ENCODE results near the gene SPATA20. TPM values are rescaled to one million over a fixed set of nuclear protein-coding genes. Genes with fewer than 3 reads are reported as not detected.
A peak's percentile ranks its signal among the peaks of the same experiment; 100 is the strongest.

The SPATA20 gene
- total RNA-seq, 2 experiments from 2014 or later, result 31.3 to 33.1 TPM

- H3K4me3 Mint-ChIP-seq, result no peak overlapping the region
- POLR2A ChIA-PET, result no interaction called here
- peaks cover 18% of the 10 kb centered on the region for H3K27me3 Mint-ChIP-seq
Measured at GRCh38 chr17:50604513-50604912, 57.5 kb downstream of the SPATA20 start.

GRCh38 chr17:50605429-50605828 lies 58.5 kb downstream of the SPATA20 start:
- ATAC-seq (ENCODE audit: low read depth), result no peak

More at GRCh38 chr17:50604513-50604912, 57.5 kb downstream of the SPATA20 start:
- Mint-ChIP-seq H3K9me3 (no peaks in the 10 kb centered on the region), H3K27ac (no peak overlapping the region), H3K4me1 (no peaks in the 10 kb centered on the region), H3K36me3 (no peaks in the 10 kb centered on the region)
- no peak for DNase-seq
- ATAC-seq (ENCODE audit: low read depth), result peak; percentile 24

More at GRCh38 chr17:50605429-50605828, 58.5 kb downstream of the SPATA20 start:
- no peak for DNase-seq
- no peak overlapping the region for H3K4me3 Mint-ChIP-seq
- H3K27me3 Mint-ChIP-seq, result peaks cover 18% of the 10 kb centered on the region
- H3K4me1 Mint-ChIP-seq, result no peaks in the 10 kb centered on the region
- H3K27ac Mint-ChIP-seq, result no peak overlapping the region
- POLR2A ChIA-PET, result no interaction called here
- H3K9me3 Mint-ChIP-seq, result no peaks in the 10 kb centered on the region
- no peaks in the 10 kb centered on the region for H3K36me3 Mint-ChIP-seq

Other genes with a start within 250 kb of the SPATA20 start
- gene XYLT2, start 201.0 kb upstream of the SPATA20 start, total RNA-seq, result 10 to 100 TPM; 29.0 to 31.9 TPM
- 10 to 100 TPM; 49.6 to 51.0 TPM for gene MRPL27, start 174.0 kb upstream of the SPATA20 start, total RNA-seq
- gene EME1, start 173.9 kb upstream of the SPATA20 start, total RNA-seq, result 10 to 100 TPM; 27.3 to 28.8 TPM
- gene LRRC59, start 149.7 kb upstream of the SPATA20 start, total RNA-seq, result 10 to 100 TPM; 45.0 to 47.1 TPM
- 10 to 100 TPM; 42.1 to 45.0 TPM for gene ACSF2, start 121.0 kb upstream of the SPATA20 start, total RNA-seq
- gene CHAD, start 78.3 kb upstream of the SPATA20 start, total RNA-seq, result not detected
- 10 to 100 TPM; 42.7 to 43.5 TPM for gene RSAD1, start 68.3 kb upstream of the SPATA20 start, total RNA-seq
- gene MYCBPAP, start 38.7 kb upstream of the SPATA20 start, total RNA-seq, result 1 to 10 TPM; 4.0 to 4.4 TPM
- gene EPN3, start 14.4 kb upstream of the SPATA20 start, total RNA-seq, result not detected
- under 1 TPM in 1 of 2 experiments, not detected in 1; 0.11 TPM for gene CACNA1G, start 13.5 kb downstream of the SPATA20 start, total RNA-seq
- gene ABCC3, start 87.7 kb downstream of the SPATA20 start, total RNA-seq, result 1 to 10 TPM in 1 of 2 experiments, under 1 TPM in 1; 0.77 to 1.4 TPM
- 10 to 100 TPM; 30.3 to 31.4 TPM for gene ANKRD40, start 160.7 kb downstream of the SPATA20 start, total RNA-seq
- gene LUC7L3, start 172.4 kb downstream of the SPATA20 start, total RNA-seq, result 100 to 1,000 TPM; 184 to 200 TPM
- gene ANKRD40CL, start 220.3 kb downstream of the SPATA20 start, total RNA-seq, result not detected

All from activated naive CD8-positive, alpha-beta T cell treated with anti-CD3 and anti-CD28 coated beads, Interleukin-2, amount 10 ng/mL, durations not matched to agents 7 days and 5 days (primary cell).